LNCaP clone FGC (cell line): Measurements from ENCODE around the gene GASK1A.
A peak's percentile ranks its signal among the peaks of the same experiment; 100 is the strongest.

Experiments
- DNase-seq: peaks from one replicate; pipeline ENCODE4 v3.0.0-alpha.2; 2011; ENCODE audit warnings: low read depth
- H3K4me3 ChIP-seq: 2 replicates; pipeline ENCODE4 v1.5.1; 2011; ENCODE audit warnings: mild to moderate bottlenecking, low read depth, low read length, control low read depth
- TF ChIP-seq, protein P1 (sequence below): IDR thresholded peaks from 2 replicates; pipeline ENCODE4 v1.5.1; 2012; ENCODE audit warnings: mild to moderate bottlenecking; ENCODE audit not compliant: control insufficient read depth, insufficient read depth; ENCODE audit errors: extremely low read depth

GASK1A gene

GRCh38 chr3:43104660-43105595 is 125.8 kb downstream of the GASK1A start:
- TF ChIP-seq, protein P1, sequence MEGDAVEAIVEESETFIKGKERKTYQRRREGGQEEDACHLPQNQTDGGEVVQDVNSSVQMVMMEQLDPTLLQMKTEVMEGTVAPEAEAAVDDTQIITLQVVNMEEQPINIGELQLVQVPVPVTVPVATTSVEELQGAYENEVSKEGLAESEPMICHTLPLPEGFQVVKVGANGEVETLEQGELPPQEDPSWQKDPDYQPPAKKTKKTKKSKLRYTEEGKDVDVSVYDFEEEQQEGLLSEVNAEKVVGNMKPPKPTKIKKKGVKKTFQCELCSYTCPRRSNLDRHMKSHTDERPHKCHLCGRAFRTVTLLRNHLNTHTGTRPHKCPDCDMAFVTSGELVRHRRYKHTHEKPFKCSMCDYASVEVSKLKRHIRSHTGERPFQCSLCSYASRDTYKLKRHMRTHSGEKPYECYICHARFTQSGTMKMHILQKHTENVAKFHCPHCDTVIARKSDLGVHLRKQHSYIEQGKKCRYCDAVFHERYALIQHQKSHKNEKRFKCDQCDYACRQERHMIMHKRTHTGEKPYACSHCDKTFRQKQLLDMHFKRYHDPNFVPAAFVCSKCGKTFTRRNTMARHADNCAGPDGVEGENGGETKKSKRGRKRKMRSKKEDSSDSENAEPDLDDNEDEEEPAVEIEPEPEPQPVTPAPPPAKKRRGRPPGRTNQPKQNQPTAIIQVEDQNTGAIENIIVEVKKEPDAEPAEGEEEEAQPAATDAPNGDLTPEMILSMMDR: no peak
- no peak for DNase-seq
- H3K4me3 ChIP-seq: peak overlapping the region; percentile 77

DNA sequence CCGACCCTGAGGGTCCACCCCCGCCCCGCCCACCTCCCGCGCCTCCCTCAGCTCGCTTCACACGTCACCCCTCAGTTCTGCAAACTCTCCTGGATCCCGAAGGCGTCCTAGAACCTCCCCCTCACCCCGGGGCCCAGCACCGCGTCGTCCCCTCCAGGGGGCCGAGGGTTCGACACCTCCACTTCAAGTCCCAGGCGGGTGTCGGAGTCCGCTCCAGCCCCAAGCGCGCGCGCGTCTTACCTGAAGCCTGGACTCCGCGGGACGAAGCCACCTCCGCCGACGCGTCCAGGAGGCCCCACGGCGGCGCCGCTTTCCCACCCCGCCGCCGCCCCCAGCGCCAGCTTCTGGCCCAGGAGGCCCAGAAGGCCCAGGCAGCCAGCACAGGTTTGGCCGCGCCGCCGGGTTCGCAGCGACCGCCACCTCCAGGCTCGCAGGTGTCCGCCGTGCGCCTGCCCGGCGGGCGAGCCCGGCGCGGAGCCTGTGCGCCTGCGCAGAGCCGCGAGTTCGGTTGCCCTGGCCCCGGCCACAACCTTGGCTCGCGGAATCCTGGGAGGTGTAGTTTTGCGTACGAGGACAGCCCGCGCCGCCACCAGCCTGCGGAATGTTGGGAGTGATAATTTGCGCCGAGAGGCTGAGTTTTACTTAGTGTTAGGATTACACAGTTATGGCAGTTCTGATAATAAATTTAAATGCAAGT is 126.6 kb downstream of the GASK1A start, which contains the start of gene POMGNT2:
Gene POMGNT2, minus strand, starts transcription at position 484 of the 697 bp plus-strand sequence. CDS start 24,648 bp downstream, outside the sequence.
- H3K4me3 ChIP-seq: peak within 1 kb of the TSS; percentile 77

GRCh38 chr3:43106293-43106628 is 127.2 kb downstream of the GASK1A start:
- no peak for DNase-seq
- peak overlapping the region; percentile 77 for H3K4me3 ChIP-seq
- TF ChIP-seq, protein P1: no peak

More for the DNA sequence above, 126.6 kb downstream of the GASK1A start, which contains the start of gene POMGNT2:
- TF ChIP-seq, protein P1: no peak
- DNase-seq: peak; percentile 56
